GM12865 (cell line): ENCODE data around the gene TKFC.

ENCODE experiments used
- DNase-seq: peaks from one replicate; pipeline ENCODE4 v3.0.0; 2010; ENCODE audit warnings: low read depth
- H3K4me3 ChIP-seq: 2 replicates; pipeline ENCODE4 v1.5.1; 2011; ENCODE audit warnings: mild to moderate bottlenecking, low read depth, low read length, control low read depth
- CTCF ChIP-seq: IDR thresholded peaks from 2 replicates; pipeline ENCODE4 v1.5.1; 2011; ENCODE audit warnings: low read length, control low read depth, low read depth, inconsistent platforms; ENCODE audit not compliant: insufficient read depth; ENCODE audit errors: missing control alignments

Gene TKFC

GRCh38 chr11:61293867-61294716 is 38.9 kb upstream of the TKFC start:
- peak; percentile 70 for DNase-seq
- H3K4me3 ChIP-seq = peak overlapping the region; percentile 89
- peak; percentile 14 for TF ChIP-seq CTCF

GRCh38 chr11:61294717-61295595 is 38.1 kb upstream of the TKFC start, which contains the start of gene VWCE:
VWCE (minus strand) TSS chr11:61295316; CDS start chr11:61295037, 279 bp downstream.
- DNase-seq = peak; percentile 90
- H3K4me3 ChIP-seq = peak within 1 kb of the TSS; percentile 89
- TF ChIP-seq CTCF = peak; percentile 29

GRCh38 chr11:61295596-61295926 is 37.5 kb upstream of the TKFC start:
- DNase-seq = peak; percentile 13
- TF ChIP-seq CTCF = no peak
- peak overlapping the region; percentile 89 for H3K4me3 ChIP-seq

GRCh38 chr11:61297341-61297740 is 35.7 kb upstream of the TKFC start:
- DNase-seq = no peak
- TF ChIP-seq CTCF = no peak

GRCh38 chr11:61297746-61298145 is 35.3 kb upstream of the TKFC start:
- TF ChIP-seq CTCF = no peak
- DNase-seq = peak; percentile 33
- H3K4me3 ChIP-seq = no peak overlapping the region

More at GRCh38 chr11:61297341-61297740, 35.7 kb upstream of the TKFC start:
- H3K4me3 ChIP-seq = no peak overlapping the region

- no peak overlapping the region for H3K4me3 ChIP-seq
- no peak for TF ChIP-seq CTCF
- no peak for DNase-seq
Measured at GRCh38 chr11:61298663-61299244, 34.3 kb upstream of the TKFC start.
